GM06990 (cell line): ENCODE results near the gene S1PR1.

Experiments
- DNase-seq: peaks from one replicate; pipeline ENCODE4 v3.0.0-alpha.2; 2011; ENCODE audit not compliant: insufficient read length; ENCODE audit errors: extremely low read depth
- H3K27me3 ChIP-seq: replicated peaks from 2 replicates; pipeline ENCODE4 v1.6.0; 2011; ENCODE audit warnings: low read length; ENCODE audit not compliant: control insufficient read depth, insufficient read depth
- H3K36me3 ChIP-seq: 2 replicates; pipeline ENCODE4 v1.5.1; 2011; ENCODE audit warnings: low read length; ENCODE audit not compliant: control insufficient read depth, insufficient read depth
- H3K4me3 ChIP-seq: replicated peaks from 2 replicates; pipeline ENCODE4 v1.5.1; 2011; ENCODE audit warnings: low read depth, mild to moderate bottlenecking, control low read depth, low read length
- CTCF ChIP-seq: IDR thresholded peaks from 2 replicates; pipeline ENCODE4 v1.5.1; 2011; ENCODE audit warnings: low read length, control low read depth, mild to moderate bottlenecking, inconsistent platforms; ENCODE audit not compliant: insufficient read depth, poor library complexity, severe bottlenecking

Gene S1PR1

GRCh38 chr1:101253976-101254674, 17.3 kb downstream of the S1PR1 start:
- no peaks in the 10 kb centered on the region for H3K36me3 ChIP-seq
- no peak overlapping the region for H3K4me3 ChIP-seq
- no peaks in the 10 kb centered on the region for H3K27me3 ChIP-seq
- TF ChIP-seq CTCF = no peak
- DNase-seq = no peak

- Histone ChIP-seq H3K36me3 (no peaks in the 10 kb centered on the region), H3K27me3 (no peaks in the 10 kb centered on the region), H3K4me3 (no peak overlapping the region)
- TF ChIP-seq CTCF = no peak
- peak; percentile 36 for DNase-seq
These were observed 20.9 kb downstream of the S1PR1 start for GRCh38 chr1:101257500-101258325.

GRCh38 chr1:101259744-101260148, 22.9 kb downstream of the S1PR1 start:
- DNase-seq = no peak
- no peaks in the 10 kb centered on the region for H3K36me3 ChIP-seq
- H3K27me3 ChIP-seq = no peaks in the 10 kb centered on the region
- no peak for TF ChIP-seq CTCF
- H3K4me3 ChIP-seq = no peak overlapping the region

- Histone ChIP-seq H3K27me3 (no peaks in the 10 kb centered on the region), H3K36me3 (no peaks in the 10 kb centered on the region), H3K4me3 (no peak overlapping the region)
- no peak for DNase-seq
- TF ChIP-seq CTCF = no peak
These were observed 23.9 kb downstream of the S1PR1 start for GRCh38 chr1:101260556-101261350.

- H3K4me3 ChIP-seq = no peak overlapping the region
- DNase-seq = no peak
- TF ChIP-seq CTCF = no peak
- no peaks in the 10 kb centered on the region for H3K27me3 ChIP-seq
- no peaks in the 10 kb centered on the region for H3K36me3 ChIP-seq
These were observed 24.8 kb downstream of the S1PR1 start for GRCh38 chr1:101261623-101262022.
